HG02981 (cell line): ENCODE data around the gene PYY.
"Not testable (repeated sequence)": the region's sequence is repeated elsewhere in the genome, so short reads cannot be mapped to it uniquely, and the experiment has no call there.

Source experiments
- ATAC-seq: cut with Tn5 transposase; IDR thresholded peaks from one replicate; pipeline ENCODE4 v1.9.1; 2021; ENCODE audit warnings: mild to moderate bottlenecking, moderate library complexity; ENCODE audit not compliant: unreplicated experiment

The PYY gene

DNA sequence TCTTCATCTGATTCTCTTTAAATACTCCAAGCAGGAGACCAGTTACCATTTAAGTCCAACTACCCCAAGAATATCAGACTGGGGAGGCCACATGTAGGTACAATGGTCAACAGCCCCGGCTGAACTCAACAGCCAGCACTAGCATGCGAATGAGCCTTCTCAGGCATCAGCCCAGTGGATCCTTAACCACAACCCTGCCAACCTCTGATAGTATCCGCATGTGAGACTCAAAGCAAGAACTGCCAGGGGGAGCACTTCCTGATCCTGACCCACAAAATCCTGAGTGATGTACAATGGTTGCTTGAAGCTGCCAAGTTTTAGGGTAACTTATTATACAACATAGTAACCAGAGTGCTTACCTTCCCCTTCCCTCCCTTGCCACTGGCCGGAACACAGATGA is 4.0 kb downstream of the PYY start:
- no peak for ATAC-seq

DNA sequence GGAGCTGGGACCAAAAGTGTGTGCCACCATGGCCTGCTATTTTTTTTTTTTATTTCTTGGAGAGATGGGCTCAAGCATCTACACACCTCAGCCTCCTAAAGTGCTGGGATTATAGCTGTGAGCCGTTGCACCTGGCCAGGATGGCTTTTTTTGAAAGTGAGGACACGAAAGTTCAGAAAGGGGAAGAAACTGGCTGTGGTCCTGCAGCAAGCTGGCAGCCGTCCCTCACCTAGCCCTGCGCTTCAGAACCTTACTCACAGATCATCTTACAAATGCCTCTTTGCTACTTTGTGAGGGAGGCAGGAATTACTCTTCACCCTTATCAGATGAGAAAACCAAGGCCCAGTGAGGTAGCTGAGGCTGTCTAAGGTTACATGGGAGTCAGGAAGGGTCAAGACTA is 7.0 kb downstream of the PYY start:
- ATAC-seq: no peak

DNA sequence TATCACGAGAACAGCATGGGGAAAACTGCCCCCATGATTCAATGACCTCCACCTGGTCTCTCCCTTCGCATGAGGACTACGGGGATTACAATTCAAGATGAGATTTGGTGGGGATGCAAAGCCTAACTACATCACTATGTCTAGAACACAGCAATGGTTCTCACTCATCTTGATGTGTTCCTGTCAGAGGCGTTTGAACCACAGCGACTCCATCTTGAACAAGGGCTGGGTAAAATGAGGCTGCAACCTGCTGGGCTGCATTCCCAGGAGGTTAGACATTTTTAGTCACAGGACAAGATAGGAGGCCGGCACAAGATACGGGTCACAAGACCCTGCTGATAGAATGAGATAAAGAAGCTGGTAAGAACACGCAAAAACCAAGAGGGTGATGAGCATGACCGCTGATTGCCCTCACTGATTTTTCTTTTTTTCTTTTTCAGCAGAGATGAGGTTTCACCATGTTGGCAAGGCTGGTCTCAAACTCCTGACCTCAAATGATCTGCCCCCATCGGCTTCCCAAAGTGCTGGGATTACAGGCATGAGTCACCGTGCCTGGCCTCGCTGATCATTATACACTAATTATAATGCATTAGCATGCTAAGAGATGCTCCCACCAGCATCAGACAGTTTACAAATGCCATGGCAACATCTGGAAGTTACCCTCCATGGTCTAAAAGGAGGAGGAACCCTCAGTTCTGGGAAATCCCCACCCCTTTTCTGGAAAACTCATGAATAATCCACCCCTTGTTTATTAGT is 8.5 kb downstream of the PYY start:
- ATAC-seq: no peak

DNA sequence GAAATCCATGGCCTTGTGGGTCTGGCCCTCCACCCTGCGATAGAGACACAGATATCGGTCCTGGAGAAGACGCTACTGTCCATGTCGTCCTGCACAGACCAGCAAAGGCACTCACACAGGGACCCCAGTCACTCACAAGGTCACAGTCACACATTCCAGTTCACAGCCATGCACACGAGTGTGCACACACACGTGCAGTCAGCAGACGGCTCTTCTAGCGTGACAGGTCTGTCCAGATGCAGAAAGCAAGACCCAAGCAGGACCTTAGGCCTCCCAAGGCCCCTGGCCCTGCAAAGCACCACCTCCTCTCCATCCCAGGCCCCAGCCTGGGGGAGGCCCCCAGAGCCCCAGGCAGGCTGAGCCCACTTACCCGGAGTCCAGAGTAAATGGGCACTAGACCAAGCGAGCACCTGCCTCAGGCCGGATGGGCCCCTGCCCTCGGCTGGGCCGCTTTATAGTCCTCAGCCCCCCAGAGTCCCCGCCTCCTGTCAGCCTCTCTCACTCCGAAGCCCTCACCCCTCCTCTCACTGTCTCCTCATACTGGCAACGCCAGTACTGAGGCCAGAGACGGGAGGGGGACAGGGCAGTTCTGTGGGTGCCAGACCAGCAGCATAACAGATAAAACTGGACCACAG is 11.6 kb downstream of the PYY start, which contains the start of gene PPY:
PPY (minus strand) TSS at position 426 of the 635 bp plus-strand sequence. CDS start 822 bp downstream, outside the sequence.
- no peak for ATAC-seq

DNA sequence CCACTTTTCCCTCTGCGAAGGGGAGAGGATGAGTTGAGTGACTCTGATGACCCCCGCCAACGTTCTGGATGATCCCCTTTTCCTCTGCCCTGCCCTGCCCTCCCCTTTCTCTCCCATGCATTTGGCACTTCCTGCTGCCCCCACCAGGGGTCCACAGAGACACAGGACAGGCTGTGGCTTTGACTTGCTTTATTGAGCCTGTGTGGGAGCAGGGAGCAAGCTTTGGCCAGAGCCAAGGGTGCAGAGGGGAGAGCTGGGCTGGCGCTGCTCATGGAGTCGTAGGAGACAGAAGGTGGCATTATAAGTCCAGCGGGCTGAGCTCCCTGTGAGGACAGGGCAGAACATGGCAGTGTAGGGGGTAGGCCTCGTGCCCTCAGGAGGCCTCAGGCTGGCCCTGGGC is 13.1 kb downstream of the PYY start:
- ATAC-seq: no peak

DNA sequence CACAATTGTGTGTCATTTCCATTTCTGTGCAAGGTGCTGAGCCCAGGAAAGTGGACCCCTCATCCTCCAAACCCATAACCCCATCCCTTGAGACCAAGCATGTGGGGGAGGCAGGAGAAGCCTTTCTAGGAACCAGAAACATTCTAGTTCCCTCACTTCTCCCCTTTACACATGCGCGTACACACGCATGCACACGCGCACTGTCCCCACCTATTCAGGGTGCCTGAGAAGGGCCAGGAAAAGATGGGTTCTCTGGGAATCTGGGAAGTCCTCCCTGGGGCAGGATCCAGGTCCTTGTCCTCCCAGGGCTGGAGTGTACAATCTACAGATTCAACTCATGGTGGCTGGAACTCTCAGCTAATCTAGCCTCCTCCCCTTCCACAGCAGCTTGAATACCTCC is 13.9 kb downstream of the PYY start:
- no peak for ATAC-seq

DNA sequence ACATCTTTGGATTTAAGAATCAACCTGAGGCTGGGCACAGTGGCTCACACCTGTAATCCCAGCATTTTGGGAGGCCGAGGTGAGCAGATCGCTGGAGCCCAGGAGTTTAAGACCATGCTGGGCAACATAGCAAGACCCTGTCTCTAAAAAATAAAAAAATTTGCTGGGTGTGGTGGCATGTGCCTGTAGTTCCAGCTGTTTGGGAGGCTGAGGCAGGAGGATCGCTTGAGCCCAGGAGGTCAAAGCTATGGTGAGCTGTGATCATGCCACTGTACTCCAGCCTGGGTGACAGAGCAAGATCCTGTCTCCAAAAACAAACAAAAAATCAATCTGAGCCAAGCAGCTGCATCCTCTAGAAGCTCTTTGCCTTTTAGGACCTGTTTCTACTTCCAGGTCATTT is 14.3 kb downstream of the PYY start:
- not testable (repeated sequence) for ATAC-seq

DNA sequence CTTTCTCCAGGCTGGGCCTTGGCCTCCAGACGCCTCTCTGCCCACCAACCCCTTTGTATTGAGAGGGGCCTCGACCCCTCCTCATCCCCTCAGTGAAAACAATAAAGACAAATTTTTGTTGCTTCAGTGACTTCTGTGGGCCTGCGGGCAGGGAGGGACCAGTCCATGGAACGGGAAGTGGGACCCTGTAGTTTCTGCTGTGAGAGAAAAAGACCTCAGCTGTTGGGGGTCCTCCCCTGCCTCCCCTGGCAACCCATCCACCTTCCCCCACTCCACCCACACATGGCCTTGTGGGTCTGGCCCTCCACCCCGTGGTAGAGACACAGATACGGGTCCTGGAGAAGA is 14.9 kb downstream of the PYY start:
- ATAC-seq: no peak

DNA sequence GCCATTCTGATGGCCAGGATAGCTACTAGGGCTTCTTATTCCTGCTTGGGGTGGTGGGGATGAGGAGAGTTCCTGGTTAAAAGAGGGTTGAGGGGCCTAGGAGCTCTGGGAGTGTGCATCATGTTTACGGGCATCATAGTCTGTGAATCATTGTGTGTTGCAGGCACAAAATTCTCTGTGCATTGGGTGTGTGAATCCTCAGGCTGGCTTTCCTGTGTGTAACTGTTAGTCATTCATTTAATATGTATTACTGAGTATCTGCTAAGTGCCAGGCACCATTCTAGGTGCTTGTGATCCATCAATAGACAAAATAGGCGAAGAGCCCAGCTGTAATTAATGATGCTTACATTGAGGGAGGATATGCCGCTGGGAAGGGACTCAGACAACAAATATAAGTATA is 17.3 kb downstream of the PYY start:
- no peak for ATAC-seq

DNA sequence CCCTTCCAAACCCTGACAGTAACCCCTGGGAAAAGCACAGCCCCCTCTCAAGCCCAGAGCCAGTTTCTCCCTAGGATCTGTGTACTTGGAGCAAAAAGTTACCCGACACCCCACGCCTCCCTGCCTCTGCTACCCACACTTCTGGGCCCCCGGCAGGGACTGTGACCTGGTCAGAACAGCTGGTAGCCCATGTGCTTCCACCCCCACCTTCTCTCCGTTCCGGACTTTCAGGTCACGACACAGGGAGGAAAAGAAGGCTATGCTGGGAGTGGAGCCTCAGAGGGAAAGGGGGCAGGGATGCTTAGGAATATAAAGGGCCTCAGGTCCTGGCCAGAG is 17.8 kb downstream of the PYY start:
- ATAC-seq: no peak

DNA sequence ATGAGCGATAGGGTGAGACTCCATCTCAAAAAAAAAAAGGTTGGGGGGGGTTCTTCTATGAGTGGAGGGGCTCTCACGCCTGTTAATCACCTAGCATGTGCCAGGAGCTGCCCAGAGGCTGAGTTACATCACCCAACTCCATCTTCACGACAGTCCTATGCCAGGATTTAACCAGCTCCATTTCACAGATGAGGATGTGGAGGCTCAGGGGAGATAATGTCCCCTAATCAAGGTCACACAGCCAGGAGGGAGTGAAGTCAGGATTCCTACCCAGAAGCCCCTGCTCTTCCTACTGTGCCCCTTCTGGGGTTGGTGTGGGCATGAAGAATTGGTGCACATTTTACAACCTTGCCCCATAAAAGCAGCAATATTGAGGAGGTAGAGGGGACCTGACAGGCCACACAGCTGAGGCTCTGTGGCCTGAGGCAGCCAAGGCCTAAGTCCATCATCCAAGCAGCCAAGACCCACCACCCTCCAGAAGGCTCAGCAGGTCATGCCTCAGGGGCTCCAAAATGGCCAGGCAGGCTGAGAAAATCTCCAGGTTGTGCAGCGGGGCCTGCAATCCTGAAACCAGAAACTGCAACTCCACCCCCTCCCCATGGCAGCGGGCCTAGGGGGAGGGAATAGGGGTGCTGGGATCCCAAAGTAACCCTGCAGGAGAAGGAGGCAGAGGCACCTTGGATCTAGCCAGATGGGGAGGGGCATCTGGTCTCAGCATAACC is 18.4 kb downstream of the PYY start:
- ATAC-seq: no peak

DNA sequence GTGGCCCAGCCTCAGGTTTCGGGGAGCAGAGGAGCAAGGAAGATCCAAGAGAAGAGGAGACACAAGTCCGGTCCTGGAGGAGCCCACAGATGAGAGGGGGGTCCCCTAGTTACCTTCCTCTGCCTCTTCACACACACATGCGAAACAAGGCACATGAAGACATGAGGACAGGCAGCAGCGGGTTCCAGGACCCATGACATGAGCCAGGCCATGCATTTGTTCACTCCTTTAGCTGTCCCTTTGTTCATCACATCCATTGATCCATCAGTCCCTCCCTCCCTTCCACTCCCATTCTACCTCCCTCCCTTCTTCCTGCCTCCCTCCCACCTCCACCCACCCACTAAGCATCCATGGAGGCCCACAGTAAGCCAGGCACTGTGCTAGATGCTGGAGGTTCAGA is 20.8 kb downstream of the PYY start:
- ATAC-seq: no peak

DNA sequence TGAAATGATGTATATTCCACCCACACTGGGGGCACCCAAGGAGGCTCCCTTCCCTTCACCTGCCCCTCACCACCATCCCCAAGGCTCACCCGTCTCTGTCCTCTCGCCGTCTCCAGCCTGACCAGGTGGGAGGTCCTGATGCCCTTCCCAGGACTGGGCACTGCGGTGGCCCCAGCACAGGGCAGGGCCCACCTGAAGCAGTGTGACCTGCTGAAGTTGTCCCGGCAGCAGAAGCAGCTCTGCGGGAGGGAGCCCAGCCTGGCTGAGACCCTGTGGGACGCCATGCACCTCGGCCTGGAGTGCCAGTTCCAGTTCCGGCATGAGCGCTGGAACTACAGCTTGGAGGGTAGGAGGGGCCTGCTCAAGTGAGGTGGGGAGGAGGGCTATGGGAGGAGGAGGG is 21.4 kb downstream of the PYY start:
- no peak for ATAC-seq

DNA sequence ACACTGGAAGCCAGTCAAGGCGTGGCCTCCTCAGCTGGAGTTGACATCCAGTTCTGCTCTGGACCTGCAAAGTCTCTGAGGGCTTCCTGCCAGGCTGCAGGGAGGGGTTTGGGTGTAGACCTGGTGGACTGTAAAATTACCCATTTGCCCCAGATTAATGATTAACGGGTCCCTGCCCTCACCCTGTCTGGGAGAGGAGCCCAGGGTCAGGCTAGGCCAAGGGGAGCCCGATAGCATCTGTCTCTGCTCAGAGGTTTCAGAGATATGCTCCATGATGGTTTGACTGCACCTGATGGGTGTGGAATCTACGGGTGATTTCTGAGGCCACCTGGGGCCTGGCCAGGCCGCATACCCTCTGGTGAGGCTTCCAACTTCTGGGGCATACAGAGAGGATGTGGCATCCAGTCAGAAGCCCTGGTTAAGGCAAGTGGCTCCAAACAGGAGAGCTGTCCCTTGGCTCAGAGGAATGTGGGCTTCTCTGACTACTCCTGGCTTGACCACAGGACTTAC is 22.6 kb downstream of the PYY start:
- no peak for ATAC-seq

DNA sequence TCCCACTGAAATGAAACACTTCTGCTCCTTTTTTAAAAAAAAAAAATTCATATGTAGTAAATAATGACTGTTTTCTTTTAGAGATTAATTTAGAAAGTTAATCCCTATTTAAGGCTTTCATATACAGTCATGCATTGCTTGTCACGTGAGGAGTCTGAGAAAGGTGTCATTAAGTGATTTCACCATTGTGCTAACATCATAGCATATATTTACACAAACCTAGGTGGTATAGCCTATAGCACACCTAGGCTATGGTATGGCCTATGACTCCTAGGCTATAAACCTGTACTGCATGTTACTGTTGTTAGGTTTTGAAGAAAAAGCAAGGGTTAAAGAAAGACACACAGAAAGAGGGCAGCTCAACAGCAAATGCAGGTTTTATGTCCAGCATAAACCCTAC is 25.1 kb downstream of the PYY start:
- no peak for ATAC-seq

DNA sequence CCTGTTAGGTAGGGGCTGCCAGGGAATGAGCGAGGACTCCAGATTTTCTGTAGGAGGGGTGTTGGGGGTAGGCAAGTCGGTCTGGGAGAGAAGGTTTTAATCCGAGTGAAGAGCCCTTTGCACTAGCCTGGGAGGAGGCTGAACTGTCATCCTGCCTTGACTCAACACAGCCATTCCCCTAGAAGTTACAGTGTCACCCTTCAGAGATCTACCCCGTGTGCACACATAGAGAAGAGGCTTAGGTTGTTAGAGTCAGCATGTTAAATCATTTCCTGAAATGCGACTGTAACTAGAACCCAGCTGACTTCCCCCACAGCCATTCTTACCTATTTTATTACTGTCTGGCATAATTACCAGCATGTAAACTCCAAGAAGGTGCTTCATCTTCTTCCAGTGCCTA is 25.8 kb downstream of the PYY start:
- not testable (repeated sequence) for ATAC-seq

DNA sequence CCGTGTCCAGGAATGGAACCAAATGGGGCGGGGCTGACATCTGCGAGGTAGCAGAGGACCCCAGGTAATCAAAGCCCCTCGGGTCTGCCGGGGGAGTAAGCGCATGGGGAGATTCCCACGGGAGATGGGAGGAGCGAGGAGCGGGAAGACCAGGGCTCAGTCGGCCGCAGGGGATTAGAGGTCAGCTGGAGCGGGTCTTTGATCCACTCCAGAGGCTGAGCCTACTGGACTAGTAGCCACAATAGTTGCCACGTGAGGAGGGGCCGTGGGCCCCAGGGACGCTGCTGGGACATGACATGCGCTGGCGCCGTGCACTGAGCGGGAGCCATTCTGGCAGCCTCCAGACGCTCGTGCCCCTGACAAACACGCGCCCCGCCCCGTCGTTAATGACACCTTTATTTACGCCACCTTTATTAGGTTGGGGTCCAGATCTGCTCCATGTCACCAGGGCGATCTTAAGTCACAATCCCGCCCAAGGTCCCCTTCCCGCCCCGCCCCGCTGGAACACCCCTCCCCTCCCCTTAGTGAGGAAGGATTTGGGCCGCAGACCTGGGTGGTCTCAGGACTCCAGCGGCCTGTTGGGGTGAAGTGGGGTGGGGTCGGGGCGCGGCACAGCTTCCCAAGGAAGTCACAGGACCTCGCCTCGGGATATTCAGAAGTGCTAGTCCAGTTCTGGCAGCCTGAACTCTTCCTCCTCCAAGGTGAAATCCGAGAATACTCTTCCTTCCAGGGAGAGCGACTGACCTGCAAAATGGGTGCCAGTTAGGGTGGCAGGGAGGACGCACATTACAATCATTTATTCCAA is 26.5 kb downstream of the PYY start:
- no peak for ATAC-seq

DNA sequence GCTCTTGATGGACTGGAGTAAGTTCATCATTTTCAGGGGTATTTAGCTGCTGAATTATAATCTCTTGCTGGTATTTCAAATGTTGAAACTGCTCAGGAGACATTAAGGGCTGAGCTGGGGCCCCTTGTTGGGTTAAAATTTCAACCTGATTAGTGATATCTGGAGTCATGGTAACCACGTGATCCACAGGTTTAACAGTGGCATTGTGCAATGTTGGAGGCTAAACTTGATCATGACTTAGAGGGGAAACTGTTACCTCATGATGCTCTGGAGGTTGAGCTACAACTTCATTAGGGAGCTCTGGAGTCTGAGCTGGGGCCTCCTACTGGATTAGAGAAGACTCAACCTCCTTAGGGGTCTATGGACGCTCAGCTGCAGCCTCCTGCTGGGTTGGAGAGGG is 29.2 kb downstream of the PYY start:
- no peak for ATAC-seq

DNA sequence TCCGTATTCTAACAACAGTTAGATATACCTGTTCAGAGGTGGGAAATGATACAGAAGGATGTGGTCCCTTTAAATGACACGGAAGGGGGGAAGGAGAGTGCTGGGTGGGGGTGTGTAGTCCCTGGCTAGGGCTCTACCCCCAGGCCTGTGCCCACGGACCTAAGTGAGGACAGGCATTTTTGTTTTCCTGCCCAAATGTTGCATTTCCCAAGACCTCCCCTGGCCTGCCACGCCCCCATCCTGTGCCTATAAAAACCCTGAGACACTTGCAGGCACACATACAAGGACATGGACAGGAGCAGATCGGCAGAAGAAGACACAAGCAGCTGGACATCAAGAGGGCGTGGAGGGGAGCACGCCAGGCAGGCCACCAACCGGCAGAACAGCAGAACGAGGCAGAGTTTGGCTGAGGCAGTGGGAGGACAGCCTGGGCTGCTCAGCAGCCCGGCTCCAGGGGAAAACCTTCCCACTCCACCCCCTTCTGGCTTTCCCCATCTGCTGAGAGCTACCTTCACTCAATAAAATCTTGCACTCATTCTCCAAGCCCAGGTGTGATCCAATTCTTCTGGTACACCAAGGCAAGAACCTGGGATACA is 33.1 kb downstream of the PYY start:
- ATAC-seq: no peak

DNA sequence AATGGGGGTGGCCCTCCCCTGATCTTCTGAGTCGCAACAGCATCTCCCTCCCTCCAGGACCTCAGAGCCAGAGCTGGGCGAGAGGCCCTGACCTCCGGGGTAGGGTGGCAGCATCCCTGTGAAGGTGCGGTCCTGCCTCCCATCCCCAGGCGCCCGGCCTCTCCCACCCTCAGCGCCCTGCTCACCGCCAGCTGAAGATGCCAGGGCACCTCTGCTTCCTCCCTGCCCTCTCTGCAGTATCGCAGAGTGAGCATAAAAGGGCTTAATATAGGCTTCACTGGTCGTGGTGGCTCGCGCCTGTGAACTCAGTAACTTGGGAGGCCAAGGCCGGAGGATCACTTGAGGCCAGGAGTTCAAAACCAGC is 35.7 kb downstream of the PYY start:
- ATAC-seq: no peak
